Measurements from ENCODE around the gene EPHA10.

DNA sequence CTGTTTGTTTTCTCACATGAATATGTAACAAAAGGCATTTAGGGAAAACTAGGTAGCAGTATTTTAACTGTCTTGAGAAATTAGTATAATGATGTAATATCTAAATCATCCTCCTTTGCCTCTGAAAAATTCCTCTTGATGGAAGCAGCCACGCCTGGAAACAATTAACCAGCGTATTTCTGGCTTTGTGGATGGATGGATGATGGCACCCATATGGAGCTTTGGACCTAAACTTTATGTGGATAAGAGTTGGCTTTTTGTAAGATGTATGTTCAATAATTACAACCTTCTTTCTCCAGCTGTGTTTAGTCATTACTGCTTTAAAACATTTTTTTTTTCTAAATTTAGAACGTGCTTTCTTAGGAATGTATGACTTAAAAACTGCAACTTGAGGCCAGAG, 60.0 kb downstream of the EPHA10 start:
- TF ChIP-seq, protein P1, sequence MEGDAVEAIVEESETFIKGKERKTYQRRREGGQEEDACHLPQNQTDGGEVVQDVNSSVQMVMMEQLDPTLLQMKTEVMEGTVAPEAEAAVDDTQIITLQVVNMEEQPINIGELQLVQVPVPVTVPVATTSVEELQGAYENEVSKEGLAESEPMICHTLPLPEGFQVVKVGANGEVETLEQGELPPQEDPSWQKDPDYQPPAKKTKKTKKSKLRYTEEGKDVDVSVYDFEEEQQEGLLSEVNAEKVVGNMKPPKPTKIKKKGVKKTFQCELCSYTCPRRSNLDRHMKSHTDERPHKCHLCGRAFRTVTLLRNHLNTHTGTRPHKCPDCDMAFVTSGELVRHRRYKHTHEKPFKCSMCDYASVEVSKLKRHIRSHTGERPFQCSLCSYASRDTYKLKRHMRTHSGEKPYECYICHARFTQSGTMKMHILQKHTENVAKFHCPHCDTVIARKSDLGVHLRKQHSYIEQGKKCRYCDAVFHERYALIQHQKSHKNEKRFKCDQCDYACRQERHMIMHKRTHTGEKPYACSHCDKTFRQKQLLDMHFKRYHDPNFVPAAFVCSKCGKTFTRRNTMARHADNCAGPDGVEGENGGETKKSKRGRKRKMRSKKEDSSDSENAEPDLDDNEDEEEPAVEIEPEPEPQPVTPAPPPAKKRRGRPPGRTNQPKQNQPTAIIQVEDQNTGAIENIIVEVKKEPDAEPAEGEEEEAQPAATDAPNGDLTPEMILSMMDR (IDR thresholded peaks at IDR 0.05; ENCODE audit: insufficient read depth, low read length, poor library complexity, severe bottlenecking) = no peak
- no peak for TF ChIP-seq EZH2phosphoT487 (conservative IDR thresholded peaks at IDR 0.05; ENCODE audit: low read length)

Measured in SU-DHL-6 (cell line).